Measurements from ENCODE around the gene NXNL2.

GRCh38 chr9:88579050-88579715 lies 44.2 kb downstream of the NXNL2 start:
- no peak for TF ChIP-seq YY1 (IDR thresholded peaks at IDR 0.05; ENCODE audit: insufficient read depth, insufficient read length)
- TF ChIP-seq ZNF274 (IDR thresholded peaks at IDR 0.05; ENCODE audit: low read depth, low read length) = no peak
